ENCODE results near the gene IFNB1. TPM values are rescaled to one million over a fixed set of nuclear protein-coding genes. Genes with fewer than 3 reads are reported as not detected.

Gene IFNB1
- total RNA-seq, 1 experiment from 2014 or later = not detected

GRCh38 chr9:21030389-21031035 is 47.2 kb downstream of the IFNB1 start:
- Histone ChIP-seq H2AFZ (ENCODE audit: low read depth, low read length, poor library complexity, severe bottlenecking) (no peak overlapping the region), H3K27me3 (ENCODE audit: insufficient read depth, low read length) (no peaks in the 10 kb centered on the region), H3K9me3 (ENCODE audit: control insufficient read depth in 1 of 2, insufficient read depth in 1 of 2, low read depth in 1 of 2, low read length in 2 of 2) (no peaks in the 10 kb centered on the region), H3K4me3 (replicated peaks in 1 of 2; ENCODE audit: low read depth in 1 of 2, low read length in 2 of 2) (no peak overlapping the region), H3K79me2 (ENCODE audit: insufficient read depth, low read length) (no peaks in the 10 kb centered on the region), H3K36me3 (ENCODE audit: control insufficient read depth in 1 of 2, insufficient read depth in 2 of 2, low read length in 2 of 2) (no peaks in the 10 kb centered on the region), H3K27ac (ENCODE audit: low read depth, low read length) (no peak overlapping the region), H3K9ac (ENCODE audit: low read length) (no peak overlapping the region), H3K4me1 (ENCODE audit: control insufficient read depth in 1 of 2, insufficient read depth in 2 of 2, low read length in 2 of 2) (no peaks in the 10 kb centered on the region), H4K20me1 (ENCODE audit: insufficient read depth) (no peaks in the 10 kb centered on the region), H3K4me2 (ENCODE audit: low read length) (no peak overlapping the region), H3K9me2 (ENCODE audit: insufficient read depth) (no peaks in the 10 kb centered on the region)
- POLR2A ChIA-PET = no interaction called here
- DNase-seq (ENCODE audit: low read depth, low spot score) = no peak
- no TSS peak for BruUV-seq (replicated peaks)
- ATAC-seq = no peak
- no peak for TF ChIP-seq FOSL1 (IDR thresholded peaks at IDR 0.05; ENCODE audit: low read depth)
- TF ChIP-seq POLR2A (IDR thresholded peaks at IDR 0.05; ENCODE audit: borderline replicate concordance, extremely low read depth, insufficient read depth, insufficient read length) = no peak
- TF ChIP-seq ZFX (IDR thresholded peaks at IDR 0.05) = no peak
- TF ChIP-seq ZBTB33 (IDR thresholded peaks at IDR 0.05; ENCODE audit: extremely low read depth, insufficient replicate concordance, low read length) = no peak
- TF ChIP-seq POLR2AphosphoS5 (IDR thresholded peaks at IDR 0.05; ENCODE audit: low read depth, low read length) = no peak
- no peak for TF ChIP-seq SRF (IDR thresholded peaks at IDR 0.05; ENCODE audit: low read depth)
- no peak for TF ChIP-seq YY1 (IDR thresholded peaks at IDR 0.05; ENCODE audit: extremely low read depth, insufficient replicate concordance, low read depth, low read length)
- no peak for TF ChIP-seq TCF7L2 (IDR thresholded peaks at IDR 0.05; ENCODE audit: borderline replicate concordance, extremely low read depth, insufficient read depth, insufficient read length)
- CTCF ChIA-PET = no interaction called here
- intact Hi-C loops (cut with micrococcal nuclease) = no loop called here
- RAD21 ChIA-PET (ENCODE audit: low non-redundant PET in 1 of 2, low total read pairs in 2 of 2, uncharacterized antibody in 2 of 2, unreplicated experiment in 2 of 2) = no interaction called here
